ENCODE results near the gene NME1. TPM values are rescaled to one million over a fixed set of nuclear protein-coding genes. Genes with fewer than 3 reads are reported as not detected.

Gene NME1
- total and polyA plus RNA-seq, 7 experiments from 2014 or later = 13.4 to 159 (median 21.1) TPM

GRCh38 chr17:51154176-51154575, 817 bp downstream of the NME1 start:
- no peaks in the 10 kb centered on the region for H3K27me3 ChIP-seq (ENCODE audit: control insufficient read depth in 2 of 2, insufficient read depth in 2 of 2, low read length in 2 of 2)
- intact Hi-C loops (cut with micrococcal nuclease) = loop anchor here in 1 of 2 donors (5.0 to 10.0 kb wide), 3 partner anchors 302 to 609 kb away; partner anchors contain the start of genes ANKRD40 and SPATA20
- no peak for ATAC-seq
- H3K36me3 ChIP-seq (ENCODE audit: control insufficient read depth in 2 of 3, insufficient read depth in 3 of 3, low read length in 3 of 3) = peaks cover 0 to 11% (median 0%) of the 10 kb centered on the region in 3 experiments
- Mint-ChIP-seq H3K36me3 (peaks cover 0 to 12% (median 4%) of the 10 kb centered on the region in 5 donors), H3K4me1 (peaks cover 0 to 18% (median 6%) of the 10 kb centered on the region in 7 donors), H3K9me3 (no peaks in the 10 kb centered on the region), H3K4me3 (no peak overlapping the region), H3K27me3 (no peaks in the 10 kb centered on the region), H3K27ac (no peak overlapping the region)
- H3K4me1 ChIP-seq (ENCODE audit: control insufficient read depth in 2 of 2, insufficient read depth in 2 of 2, low read length in 2 of 2) = peaks cover 15% of the 10 kb centered on the region in 2 donors
- H3K27ac ChIP-seq (ENCODE audit: low read depth, low read length) = peak overlapping the region; percentile 67
- no peaks in the 10 kb centered on the region for H3K9me3 ChIP-seq (ENCODE audit: control insufficient read depth in 2 of 3, low read length in 3 of 3)
- peak overlapping the region; percentile 78 for H3K4me3 ChIP-seq (ENCODE audit: low read length)
- ChIA-PET CTCF (interaction anchor here (0.9 kb wide), 1 partner anchor 34 kb away, joined by 3 read pairs; the partner anchor contains the start of gene SPAG9), POLR2A (interaction anchor here (1.0 to 2.0 kb wide), 2 partner anchors 9 to 149 kb away, joined by 5 to 26 read pairs; no protein-coding TSS in a partner anchor)
- no peak for DNase-seq

- Histone ChIP-seq H3K4me3 (ENCODE audit: low read length) (no peak overlapping the region), H3K36me3 (ENCODE audit: control insufficient read depth in 2 of 3, insufficient read depth in 3 of 3, low read length in 3 of 3) (peaks cover 0 to 17% (median 0%) of the 10 kb centered on the region in 3 experiments), H3K27ac (ENCODE audit: low read depth, low read length) (no peak overlapping the region), H3K27me3 (ENCODE audit: control insufficient read depth in 2 of 2, insufficient read depth in 2 of 2, low read length in 2 of 2) (no peaks in the 10 kb centered on the region), H3K9me3 (ENCODE audit: control insufficient read depth in 2 of 3, low read length in 3 of 3) (no peaks in the 10 kb centered on the region), H3K4me1 (ENCODE audit: control insufficient read depth in 2 of 2, insufficient read depth in 2 of 2, low read length in 2 of 2) (peaks cover 15% of the 10 kb centered on the region in 2 donors)
- POLR2A ChIA-PET = interaction anchor here (1.2 kb wide), 1 partner anchor 11 kb away, joined by 4 read pairs; the partner anchor contains the start of gene NME2
- intact Hi-C loops (cut with micrococcal nuclease) = loop anchor here in 1 of 2 donors (10.0 kb wide), 2 partner anchors 451 to 611 kb away; partner anchors contain the start of genes ANKRD40 and SPATA20
- H3K27ac Mint-ChIP-seq = no peak overlapping the region
- no peak for DNase-seq
- no peaks in the 10 kb centered on the region for H3K27me3 Mint-ChIP-seq
- ATAC-seq = no peak
- peaks cover 0 to 25% (median 6%) of the 10 kb centered on the region in 7 donors for H3K4me1 Mint-ChIP-seq
- H3K36me3 Mint-ChIP-seq = peaks cover 0 to 19% (median 10%) of the 10 kb centered on the region in 5 donors
- no peaks in the 10 kb centered on the region for H3K9me3 Mint-ChIP-seq
- H3K4me3 Mint-ChIP-seq = peak overlapping the region in 1 of 10 donors; percentile 29
- CTCF ChIA-PET = interaction anchor here (0.9 to 1.2 kb wide), 2 partner anchors 10 to 153 kb away, joined by 3 to 5 read pairs; no protein-coding TSS in a partner anchor
Measured at GRCh38 chr17:51155416-51155815, 2.1 kb downstream of the NME1 start.

DNA sequence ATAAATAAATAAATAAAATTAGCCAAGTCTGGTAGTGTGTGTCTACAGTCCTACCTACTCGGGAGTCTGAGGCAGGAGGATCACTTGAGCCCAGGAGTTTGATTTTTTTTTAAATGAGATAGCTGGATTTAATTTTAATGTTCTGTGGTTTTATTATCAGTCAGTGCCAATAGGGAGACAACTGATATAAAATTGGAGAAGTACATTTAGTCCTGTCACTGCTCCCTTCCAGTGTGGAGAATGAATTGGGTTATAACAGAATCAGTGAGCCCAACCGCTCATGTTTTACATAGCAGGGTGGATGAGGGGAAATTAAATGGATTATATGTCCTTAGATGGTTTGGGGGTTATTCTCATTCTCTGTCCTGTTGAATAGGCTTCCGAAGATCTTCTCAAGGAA, 6.2 kb downstream of the NME1 start:
- H3K4me1 ChIP-seq (ENCODE audit: control insufficient read depth in 2 of 2, insufficient read depth in 2 of 2, low read length in 2 of 2) = peaks cover under 1 to 3% of the 10 kb centered on the region in 2 donors
- peaks cover 0 to 30% (median 6%) of the 10 kb centered on the region in 7 donors for H3K4me1 Mint-ChIP-seq
- H3K4me3 ChIP-seq (ENCODE audit: low read length) = no peak overlapping the region
- ATAC-seq (no peak), DNase-seq (no peak)
- H3K36me3 ChIP-seq (ENCODE audit: control insufficient read depth in 2 of 3, insufficient read depth in 3 of 3, low read length in 3 of 3) = peaks cover 0 to 32% (median 0%) of the 10 kb centered on the region in 3 experiments
- H3K4me3 Mint-ChIP-seq = no peak overlapping the region
- no peak overlapping the region for H3K27ac ChIP-seq (ENCODE audit: low read depth, low read length)
- ChIA-PET CTCF (no interaction called here), POLR2A (no interaction called here)
- H3K9me3 Mint-ChIP-seq = no peaks in the 10 kb centered on the region
- no peaks in the 10 kb centered on the region for H3K27me3 Mint-ChIP-seq
- no peaks in the 10 kb centered on the region for H3K27me3 ChIP-seq (ENCODE audit: control insufficient read depth in 2 of 2, insufficient read depth in 2 of 2, low read length in 2 of 2)
- no peaks in the 10 kb centered on the region for H3K9me3 ChIP-seq (ENCODE audit: control insufficient read depth in 2 of 3, low read length in 3 of 3)
- intact Hi-C loops (cut with micrococcal nuclease) = loop anchor here in 1 of 2 donors (10.0 kb wide), 2 partner anchors 455 to 615 kb away; partner anchors contain the start of genes ANKRD40 and SPATA20
- no peak overlapping the region for H3K27ac Mint-ChIP-seq
- H3K36me3 Mint-ChIP-seq = peaks cover 0 to 31% (median 21%) of the 10 kb centered on the region in 5 donors

- H3K27ac Mint-ChIP-seq = peak overlapping the region in 3 of 9 donors; percentile 21 to 34 (median 34)
- no peak overlapping the region for H3K4me3 Mint-ChIP-seq
- no peaks in the 10 kb centered on the region for H3K9me3 ChIP-seq (ENCODE audit: control insufficient read depth in 2 of 3, low read length in 3 of 3)
- ChIA-PET POLR2A (interaction anchor here (0.7 to 3.5 kb wide), 3 partner anchors 8 to 84 kb away, joined by 4 to 26 read pairs (median 4); partner anchors contain the start of genes NME1 and SPAG9), CTCF (interaction anchor here (1.1 kb wide), 1 partner anchor 160 kb away, joined by 3 read pairs; no protein-coding TSS in a partner anchor)
- H3K9me3 Mint-ChIP-seq = no peaks in the 10 kb centered on the region
- peaks cover 0 to 35% (median 14%) of the 10 kb centered on the region in 7 donors for H3K4me1 Mint-ChIP-seq
- peaks cover 0 to 28% (median 22%) of the 10 kb centered on the region in 5 donors for H3K36me3 Mint-ChIP-seq
- no peak for DNase-seq
- intact Hi-C loops (cut with micrococcal nuclease) = no loop called here
- ATAC-seq = no peak
- H3K4me3 ChIP-seq (ENCODE audit: low read length) = no peak overlapping the region
- no peak overlapping the region for H3K27ac ChIP-seq (ENCODE audit: low read depth, low read length)
- H3K27me3 Mint-ChIP-seq = no peaks in the 10 kb centered on the region
- H3K27me3 ChIP-seq (ENCODE audit: control insufficient read depth in 2 of 2, insufficient read depth in 2 of 2, low read length in 2 of 2) = no peaks in the 10 kb centered on the region
- peaks cover 0 to 32% (median 0%) of the 10 kb centered on the region in 3 experiments for H3K36me3 ChIP-seq (ENCODE audit: control insufficient read depth in 2 of 3, insufficient read depth in 3 of 3, low read length in 3 of 3)
- H3K4me1 ChIP-seq (ENCODE audit: control insufficient read depth in 2 of 2, insufficient read depth in 2 of 2, low read length in 2 of 2) = no peaks in the 10 kb centered on the region
Measured at GRCh38 chr17:51161541-51161940, 8.2 kb downstream of the NME1 start.

- CTCF ChIA-PET = interaction anchor here (1.1 kb wide), 1 partner anchor 10 kb away, joined by 5 read pairs; no protein-coding TSS in a partner anchor
- H3K9me3 Mint-ChIP-seq = no peaks in the 10 kb centered on the region
- peaks cover 0 to 5% of the 10 kb centered on the region in 2 donors for H3K4me1 ChIP-seq (ENCODE audit: control insufficient read depth in 2 of 2, insufficient read depth in 2 of 2, low read length in 2 of 2)
- peak overlapping the region; percentile 89 to 99 (median 95) for H3K27ac Mint-ChIP-seq
- POLR2A ChIA-PET = interaction anchor here (1.0 to 1.9 kb wide), 4 partner anchors 12 to 298 kb away, joined by 3 to 7 read pairs (median 6); partner anchors contain the start of genes NME1, SPAG9 and TOB1
- H3K27ac ChIP-seq (ENCODE audit: low read depth, low read length) = peak overlapping the region; percentile 80
- peaks cover 0 to 25% (median 6%) of the 10 kb centered on the region in 3 experiments for H3K36me3 ChIP-seq (ENCODE audit: control insufficient read depth in 2 of 3, insufficient read depth in 3 of 3, low read length in 3 of 3)
- no peaks in the 10 kb centered on the region for H3K27me3 Mint-ChIP-seq
- H3K4me3 Mint-ChIP-seq = peak overlapping the region; percentile 87 to 98 (median 95)
- intact Hi-C loops (cut with micrococcal nuclease) = loop anchor here in 1 of 2 donors (5.0 kb wide), 1 partner anchor 298 kb away; the partner anchor contains the start of gene TOB1
- no peak for ATAC-seq
- H3K9me3 ChIP-seq (ENCODE audit: control insufficient read depth in 2 of 3, low read length in 3 of 3) = no peaks in the 10 kb centered on the region
- peaks cover 0 to 35% (median 24%) of the 10 kb centered on the region in 7 donors for H3K4me1 Mint-ChIP-seq
- H3K4me3 ChIP-seq (ENCODE audit: low read length) = no peak overlapping the region
- peaks cover 0 to 29% (median 13%) of the 10 kb centered on the region in 5 donors for H3K36me3 Mint-ChIP-seq
- no peaks in the 10 kb centered on the region for H3K27me3 ChIP-seq (ENCODE audit: control insufficient read depth in 2 of 2, insufficient read depth in 2 of 2, low read length in 2 of 2)
- no peak for DNase-seq
Measured at GRCh38 chr17:51164911-51165679, 11.7 kb downstream of the NME1 start.

GRCh38 chr17:51165680-51166197, 12.4 kb downstream of the NME1 start:
- no peaks in the 10 kb centered on the region for H3K9me3 ChIP-seq (ENCODE audit: control insufficient read depth in 2 of 3, low read length in 3 of 3)
- H3K36me3 ChIP-seq (ENCODE audit: control insufficient read depth in 2 of 3, insufficient read depth in 3 of 3, low read length in 3 of 3) = peaks cover under 1 to 28% (median 6%) of the 10 kb centered on the region in 3 experiments
- POLR2A ChIA-PET = interaction anchor here (0.6 to 1.9 kb wide), 8 partner anchors 10 to 299 kb away, joined by 3 to 7 read pairs (median 4); partner anchors contain the start of genes NME1, SPAG9 and TOB1
- H3K4me3 ChIP-seq (ENCODE audit: low read length) = peak overlapping the region; percentile 89
- intact Hi-C loops (cut with micrococcal nuclease) = loop anchor here (1.0 to 5.0 kb wide), 7 partner anchors 12 to 299 kb away; partner anchors contain the start of genes MBTD1 (in 2 of the 2), NME1 (in 2 of the 2), TOB1 (in 2 of the 2) and UTP18 (in 2 of the 2)
- peak in 8 of 9 donors; percentile 5 to 46 (median 26) for DNase-seq
- no peaks in the 10 kb centered on the region for H3K27me3 Mint-ChIP-seq
- H3K9me3 Mint-ChIP-seq = no peaks in the 10 kb centered on the region
- peak overlapping the region; percentile 89 to 99 (median 95) for H3K27ac Mint-ChIP-seq
- H3K4me3 Mint-ChIP-seq = peak overlapping the region; percentile 87 to 98 (median 95)
- no peaks in the 10 kb centered on the region for H3K27me3 ChIP-seq (ENCODE audit: control insufficient read depth in 2 of 2, insufficient read depth in 2 of 2, low read length in 2 of 2)
- H3K4me1 ChIP-seq (ENCODE audit: control insufficient read depth in 2 of 2, insufficient read depth in 2 of 2, low read length in 2 of 2) = peaks cover 0 to 5% of the 10 kb centered on the region in 2 donors
- ATAC-seq = peak; percentile 24
- peaks cover 0 to 34% (median 24%) of the 10 kb centered on the region in 7 donors for H3K4me1 Mint-ChIP-seq
- H3K36me3 Mint-ChIP-seq = peaks cover 0 to 28% (median 10%) of the 10 kb centered on the region in 5 donors
- CTCF ChIA-PET = interaction anchor here (1.1 to 1.2 kb wide), 2 partner anchors 11 to 166 kb away, joined by 3 to 5 read pairs; no protein-coding TSS in a partner anchor
- peak overlapping the region; percentile 80 for H3K27ac ChIP-seq (ENCODE audit: low read depth, low read length)

Measured in naive thymus-derived CD4-positive, alpha-beta T cell (primary cell).